Breast epithelium (tissue), 4 donors: ENCODE results near the gene PTPRCAP. TPM values are rescaled to one million over a fixed set of nuclear protein-coding genes. Genes with fewer than 3 reads are reported as not detected.
"Not testable (repeated sequence)": the region's sequence is repeated elsewhere in the genome, so short reads cannot be mapped to it uniquely, and the experiment has no call there.

Experiments used
- DNase-seq, 2 donors: peaks; one replicate each; pipeline ENCODE4 v3.0.0-alpha.2; 2019; ENCODE audit warnings: low spot score in 2 of 2
- H3K27ac ChIP-seq, 2 donors: fragments of 200-600 bp; sonication (generic) in 1 of 2; one replicate each; pipeline ENCODE4 v1.5.1; 2016 to 2019; ENCODE audit warnings: mild to moderate bottlenecking in 1 of 2
- H3K27me3 ChIP-seq, 2 donors: fragments of 200-600 bp; sonication (generic) in 1 of 2; one replicate each; pipeline versions ENCODE4 v1.5.1 to v1.6.0; 2017 to 2019; ENCODE audit warnings: control low read depth in 1 of 2, mild to moderate bottlenecking in 1 of 2
- H3K36me3 ChIP-seq: fragments of 200-600 bp; one replicate; pipeline ENCODE4 v1.5.1; 2019
- H3K4me1 ChIP-seq, 2 donors: fragments of 200-600 bp; sonication (generic); one replicate each; pipeline ENCODE4 v1.5.1; 2016 to 2019; ENCODE audit warnings: control low read depth in 1 of 2
- H3K4me3 ChIP-seq, 3 donors: fragments of 200-600 bp; sonication (generic); 1 replicate in 2 of 3; 2 replicates in 1 of 3; pipeline ENCODE4 v1.5.1; 2016 to 2019; ENCODE audit warnings: mild to moderate bottlenecking in 3 of 3, moderate library complexity in 2 of 3
- H3K9me3 ChIP-seq, 2 donors: fragments of 200-600 bp; sonication (generic) in 1 of 2; one replicate each; pipeline ENCODE4 v1.5.1; 2016 to 2019; ENCODE audit warnings: control low read depth in 1 of 2
- CTCF ChIP-seq, 3 donors: fragments of 450-650 bp; IDR thresholded peaks; one replicate each; pipeline ENCODE4 v1.5.1; 2016 to 2017; ENCODE audit warnings: antibody characterized with exemption in 3 of 3, mild to moderate bottlenecking in 3 of 3, moderate library complexity in 3 of 3
- POLR2A ChIP-seq: fragments of 450-650 bp; IDR thresholded peaks from one replicate; pipeline ENCODE4 v1.6.1; 2016; ENCODE audit warnings: antibody characterized with exemption, mild to moderate bottlenecking, moderate library complexity
- POLR2AphosphoS5 ChIP-seq, 3 donors: sonication (generic); formaldehyde crosslinking; IDR thresholded peaks; one replicate each; pipeline ENCODE4 v1.6.1; 2017; ENCODE audit warnings: antibody characterized with exemption in 3 of 3
- intact Hi-C: fragments of 100-400 bp; cut with DNase I; formaldehyde crosslinking; loops from one replicate; pipeline ENCODE4 v1.15.1; 2023; ENCODE audit warnings: low total_unique reads
- total RNA-seq, 3 donors: library from RNA; depleted of rRNA; stranded (reverse); fragments of >200 nt; gene quantifications; one replicate each; pipeline ENCODE4 v1.1.0, GENCODE V29; 2016

The PTPRCAP gene
- total RNA-seq: 1 to 10 TPM; 2.1 to 9.2 (median 8.0) TPM

- Histone ChIP-seq H3K27ac (peak within 1 kb of the TSS; percentile 40 to 64), H3K36me3 (no peaks in the 10 kb centered on the region), H3K4me3 (peak within 1 kb of the TSS in 2 of 3 donors; percentile 25 to 30), H3K27me3 (no peaks in the 10 kb centered on the region), H3K4me1 (peaks cover 0 to 6% of the 10 kb centered on the region in 2 donors), H3K9me3 (no peaks in the 10 kb centered on the region)
- no peak for DNase-seq
- TF ChIP-seq CTCF (IDR thresholded peaks at IDR 0.05) (no peak), POLR2A (no peak), POLR2AphosphoS5 (IDR thresholded peaks at IDR 0.05) (no peak)
- intact Hi-C loops: loop anchor here (5.0 kb wide), 1 partner anchor 1230 kb away; no protein-coding TSS in a partner anchor
Measured at GRCh38 chr11:67437082-67437808, at the start of gene PTPRCAP. TSS of gene PTPRCAP (minus strand) at chr11:67437682. CDS start at chr11:67437619, 63 bp downstream.

GRCh38 chr11:67486481-67487195, 49.2 kb upstream of the PTPRCAP start:
- intact Hi-C loops: no loop called here
- Histone ChIP-seq H3K4me3 (no peak overlapping the region), H3K27me3 (no peaks in the 10 kb centered on the region), H3K9me3 (no peaks in the 10 kb centered on the region), H3K27ac (no peak overlapping the region), H3K36me3 (no peaks in the 10 kb centered on the region), H3K4me1 (peaks cover 0 to 7% of the 10 kb centered on the region in 2 donors)
- TF ChIP-seq POLR2AphosphoS5 (IDR thresholded peaks at IDR 0.05) (no peak), POLR2A (no peak), CTCF (IDR thresholded peaks at IDR 0.05) (no peak)
- no peak for DNase-seq

GRCh38 chr11:67485873-67486361, 48.4 kb upstream of the PTPRCAP start:
- H3K27ac ChIP-seq, H3K27me3 ChIP-seq, H3K9me3 ChIP-seq, intact Hi-C loops, H3K36me3 ChIP-seq, H3K4me1 ChIP-seq, H3K4me3 ChIP-seq, DNase-seq: not testable (repeated sequence)

- intact Hi-C loops: no loop called here
Measured at GRCh38 chr11:67484847-67485311, 47.4 kb upstream of the PTPRCAP start.

More at GRCh38 chr11:67484847-67485311, 47.4 kb upstream of the PTPRCAP start:
- H3K9me3 ChIP-seq: no peaks in the 10 kb centered on the region
- no peaks in the 10 kb centered on the region for H3K27me3 ChIP-seq
- H3K27ac ChIP-seq: no peak overlapping the region
- peak overlapping the region in 1 of 3 donors; percentile 17 for H3K4me3 ChIP-seq
- TF ChIP-seq CTCF (IDR thresholded peaks at IDR 0.05): no peak
- no peak for TF ChIP-seq POLR2A
- TF ChIP-seq POLR2AphosphoS5 (IDR thresholded peaks at IDR 0.05): no peak
- DNase-seq: no peak
- no peaks in the 10 kb centered on the region for H3K36me3 ChIP-seq
- peaks cover 0 to 7% of the 10 kb centered on the region in 2 donors for H3K4me1 ChIP-seq
